ENCODE results near the gene UBE2D4. TPM values are rescaled to one million over a fixed set of nuclear protein-coding genes. Genes with fewer than 3 reads are reported as not detected.

The UBE2D4 gene
- total RNA-seq, 1 donor from 2014 or later = 13.9 TPM

GRCh38 chr7:43933902-43934560, 7.8 kb downstream of the UBE2D4 start:
- FAIRE-seq (no peak), DNase-seq (ENCODE audit: low read depth) (no peak)
- Histone ChIP-seq H3K79me2 (ENCODE audit: insufficient read depth, low read length) (no peaks in the 10 kb centered on the region), H3K27me3 (ENCODE audit: insufficient read depth, low read length) (no peaks in the 10 kb centered on the region), H3K9me3 (ENCODE audit: insufficient read depth, low read depth, low read length) (no peaks in the 10 kb centered on the region), H3K4me2 (ENCODE audit: low read length) (no peak overlapping the region), H3K4me3 (ENCODE audit: insufficient read depth, low read depth, low read length) (no peak overlapping the region), H4K20me1 (ENCODE audit: insufficient read depth, low read length) (no peaks in the 10 kb centered on the region), H3K4me1 (ENCODE audit: insufficient read depth, low read length) (no peaks in the 10 kb centered on the region), H3K9ac (ENCODE audit: low read length) (no peak overlapping the region), H2AFZ (ENCODE audit: low read depth, low read length) (no peak overlapping the region), H3K27ac (ENCODE audit: low read depth, low read length) (no peak overlapping the region), H3K36me3 (ENCODE audit: insufficient read depth, low read length) (no peaks in the 10 kb centered on the region)
- TF ChIP-seq, protein P1, sequence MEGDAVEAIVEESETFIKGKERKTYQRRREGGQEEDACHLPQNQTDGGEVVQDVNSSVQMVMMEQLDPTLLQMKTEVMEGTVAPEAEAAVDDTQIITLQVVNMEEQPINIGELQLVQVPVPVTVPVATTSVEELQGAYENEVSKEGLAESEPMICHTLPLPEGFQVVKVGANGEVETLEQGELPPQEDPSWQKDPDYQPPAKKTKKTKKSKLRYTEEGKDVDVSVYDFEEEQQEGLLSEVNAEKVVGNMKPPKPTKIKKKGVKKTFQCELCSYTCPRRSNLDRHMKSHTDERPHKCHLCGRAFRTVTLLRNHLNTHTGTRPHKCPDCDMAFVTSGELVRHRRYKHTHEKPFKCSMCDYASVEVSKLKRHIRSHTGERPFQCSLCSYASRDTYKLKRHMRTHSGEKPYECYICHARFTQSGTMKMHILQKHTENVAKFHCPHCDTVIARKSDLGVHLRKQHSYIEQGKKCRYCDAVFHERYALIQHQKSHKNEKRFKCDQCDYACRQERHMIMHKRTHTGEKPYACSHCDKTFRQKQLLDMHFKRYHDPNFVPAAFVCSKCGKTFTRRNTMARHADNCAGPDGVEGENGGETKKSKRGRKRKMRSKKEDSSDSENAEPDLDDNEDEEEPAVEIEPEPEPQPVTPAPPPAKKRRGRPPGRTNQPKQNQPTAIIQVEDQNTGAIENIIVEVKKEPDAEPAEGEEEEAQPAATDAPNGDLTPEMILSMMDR (IDR thresholded peaks at IDR 0.05; ENCODE audit: insufficient read depth, low read depth, low read length) = no peak
- no peak for TF ChIP-seq EZH2 (IDR thresholded peaks at IDR 0.05; ENCODE audit: insufficient read depth, low read length)
- Mint-ChIP-seq H3K4me3 (ENCODE audit: unreplicated experiment) (no peak overlapping the region), H3K4me1 (ENCODE audit: low read depth, unreplicated experiment) (no peaks in the 10 kb centered on the region), H3K36me3 (ENCODE audit: low read depth, unreplicated experiment) (no peaks in the 10 kb centered on the region), H3K27ac (ENCODE audit: unreplicated experiment) (no peak overlapping the region), H3K9me3 (ENCODE audit: unreplicated experiment) (no peaks in the 10 kb centered on the region), H3K27me3 (ENCODE audit: low read depth, unreplicated experiment) (no peaks in the 10 kb centered on the region)

GRCh38 chr7:43937444-43937843, 11.2 kb downstream of the UBE2D4 start:
- Mint-ChIP-seq H3K4me1 (ENCODE audit: low read depth, unreplicated experiment) (no peaks in the 10 kb centered on the region), H3K36me3 (ENCODE audit: low read depth, unreplicated experiment) (no peaks in the 10 kb centered on the region), H3K9me3 (ENCODE audit: unreplicated experiment) (no peaks in the 10 kb centered on the region), H3K27ac (ENCODE audit: unreplicated experiment) (no peak overlapping the region), H3K27me3 (ENCODE audit: low read depth, unreplicated experiment) (peaks cover 5% of the 10 kb centered on the region), H3K4me3 (ENCODE audit: unreplicated experiment) (no peak overlapping the region)
- H3K9me3 ChIP-seq (ENCODE audit: insufficient read depth, low read depth, low read length) = no peaks in the 10 kb centered on the region
- H3K4me1 ChIP-seq (ENCODE audit: insufficient read depth, low read length) = no peaks in the 10 kb centered on the region
- FAIRE-seq (no peak), DNase-seq (ENCODE audit: low read depth) (no peak)
- H4K20me1 ChIP-seq (ENCODE audit: insufficient read depth, low read length) = no peaks in the 10 kb centered on the region
- no peaks in the 10 kb centered on the region for H3K36me3 ChIP-seq (ENCODE audit: insufficient read depth, low read length)
- no peak overlapping the region for H3K4me3 ChIP-seq (ENCODE audit: insufficient read depth, low read depth, low read length)
- H3K79me2 ChIP-seq (ENCODE audit: insufficient read depth, low read length) = no peaks in the 10 kb centered on the region
- H3K27me3 ChIP-seq (ENCODE audit: insufficient read depth, low read length) = no peaks in the 10 kb centered on the region
- H3K4me2 ChIP-seq (ENCODE audit: low read length) = no peak overlapping the region
- H3K9ac ChIP-seq (ENCODE audit: low read length) = no peak overlapping the region
- no peak overlapping the region for H2AFZ ChIP-seq (ENCODE audit: low read depth, low read length)
- no peak overlapping the region for H3K27ac ChIP-seq (ENCODE audit: low read depth, low read length)
- TF ChIP-seq, protein P1 (IDR thresholded peaks at IDR 0.05; ENCODE audit: insufficient read depth, low read depth, low read length) = no peak
- no peak for TF ChIP-seq EZH2 (IDR thresholded peaks at IDR 0.05; ENCODE audit: insufficient read depth, low read length)

DNA sequence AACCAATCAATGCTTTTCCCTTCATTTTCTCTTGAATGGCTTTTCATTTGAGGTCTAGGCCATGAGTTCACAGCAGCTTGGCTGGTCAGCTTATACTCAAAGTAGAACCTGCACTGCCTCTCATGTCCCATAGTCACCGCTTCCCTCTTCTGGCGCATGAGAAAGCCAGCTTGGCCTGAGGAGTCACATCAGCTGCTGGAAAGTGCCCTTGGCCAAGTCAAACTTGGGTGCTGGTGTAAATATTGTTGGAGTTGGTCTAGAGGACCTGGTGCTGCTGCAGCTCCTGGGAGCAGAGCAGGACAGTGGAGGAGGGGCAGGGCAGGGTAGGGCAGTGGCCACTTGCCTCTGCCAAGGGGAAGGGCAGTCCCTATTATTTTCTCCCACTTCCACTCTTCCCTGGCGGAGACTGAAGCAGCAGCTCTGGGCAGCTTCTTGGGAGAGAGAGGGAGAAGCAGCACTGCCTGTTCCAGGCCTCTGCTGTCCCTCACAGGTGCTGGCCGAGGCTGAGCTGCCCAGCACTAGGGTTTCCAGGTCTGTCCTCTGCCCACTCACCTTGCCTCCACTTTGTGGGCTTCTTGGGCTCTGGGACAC, 12.8 kb downstream of the UBE2D4 start:
- Histone ChIP-seq H3K4me2 (ENCODE audit: low read length) (no peak overlapping the region), H2AFZ (ENCODE audit: low read depth, low read length) (no peak overlapping the region), H3K27ac (ENCODE audit: low read depth, low read length) (no peak overlapping the region), H3K9me3 (ENCODE audit: insufficient read depth, low read depth, low read length) (no peaks in the 10 kb centered on the region), H3K79me2 (ENCODE audit: insufficient read depth, low read length) (no peaks in the 10 kb centered on the region), H3K4me1 (ENCODE audit: insufficient read depth, low read length) (no peaks in the 10 kb centered on the region), H4K20me1 (ENCODE audit: insufficient read depth, low read length) (no peaks in the 10 kb centered on the region), H3K4me3 (ENCODE audit: insufficient read depth, low read depth, low read length) (no peak overlapping the region), H3K36me3 (ENCODE audit: insufficient read depth, low read length) (no peaks in the 10 kb centered on the region), H3K27me3 (ENCODE audit: insufficient read depth, low read length) (no peaks in the 10 kb centered on the region), H3K9ac (ENCODE audit: low read length) (no peak overlapping the region)
- peaks cover 8% of the 10 kb centered on the region for H3K27me3 Mint-ChIP-seq (ENCODE audit: low read depth, unreplicated experiment)
- no peak overlapping the region for H3K4me3 Mint-ChIP-seq (ENCODE audit: unreplicated experiment)
- no peak overlapping the region for H3K27ac Mint-ChIP-seq (ENCODE audit: unreplicated experiment)
- TF ChIP-seq, protein P1 (IDR thresholded peaks at IDR 0.05; ENCODE audit: insufficient read depth, low read depth, low read length) = no peak
- TF ChIP-seq EZH2 (IDR thresholded peaks at IDR 0.05; ENCODE audit: insufficient read depth, low read length) = no peak
- H3K9me3 Mint-ChIP-seq (ENCODE audit: unreplicated experiment) = no peaks in the 10 kb centered on the region
- FAIRE-seq (no peak), DNase-seq (ENCODE audit: low read depth) (no peak)
- H3K4me1 Mint-ChIP-seq (ENCODE audit: low read depth, unreplicated experiment) = no peaks in the 10 kb centered on the region
- peaks cover 4% of the 10 kb centered on the region for H3K36me3 Mint-ChIP-seq (ENCODE audit: low read depth, unreplicated experiment)
